ENCODE data around the gene MOGAT3. TPM values are rescaled to one million over a fixed set of nuclear protein-coding genes. Genes with fewer than 3 reads are reported as not detected.

MOGAT3 gene
- total and polyA plus RNA-seq, 9 of the 15 experiments (the other 6 are each of a cell fraction or from before 2014, with no cell fraction given), result 0.07 to 0.17 (median 0.13) TPM; not detected in 6

DNA sequence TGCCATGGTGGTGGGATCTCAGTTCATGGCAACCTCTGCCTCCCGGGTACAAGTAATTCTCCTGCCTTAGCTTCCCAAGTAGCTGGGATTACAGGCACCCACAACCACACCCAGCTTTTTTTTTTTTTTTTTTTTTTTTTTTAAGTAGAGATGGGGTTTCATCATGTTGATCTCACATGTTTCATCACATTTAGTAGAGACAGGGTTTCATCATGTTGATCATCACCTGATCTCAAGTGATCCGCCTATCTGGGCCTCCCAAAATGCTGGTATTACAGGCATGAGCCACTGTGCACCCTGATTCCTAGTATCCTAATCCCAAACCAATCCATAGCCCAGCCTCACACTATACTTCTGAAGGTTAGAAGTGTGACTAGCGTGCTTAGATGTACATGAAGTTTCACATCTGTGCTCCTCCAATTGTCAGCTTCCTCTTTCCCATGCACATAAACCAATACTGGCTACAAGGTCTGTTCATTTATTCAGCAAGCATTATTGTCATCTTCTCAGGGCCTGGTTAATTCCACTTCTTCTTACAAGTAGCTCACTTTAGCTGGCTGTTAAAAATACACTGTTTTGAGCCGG lies 13.9 kb downstream of the MOGAT3 start:
- Histone ChIP-seq H3K9me1 (ENCODE audit: control insufficient read depth, insufficient read depth, low read length) (no peaks in the 10 kb centered on the region), H3K4me2 (ENCODE audit: insufficient read depth, low read length) (no peak overlapping the region), H3K27ac (ENCODE audit: extremely low read depth, low read depth, low read length) (no peak overlapping the region), H3K4me3 (no peak overlapping the region), H3K27me3 (ENCODE audit: control insufficient read depth in 2 of 2, insufficient read depth in 2 of 2, low read length in 2 of 2) (peaks cover 0 to 3% of the 10 kb centered on the region in 2 experiments; a peak in 2 of 5 replicates), H4K20me1 (replicated peaks; ENCODE audit: control insufficient read depth, insufficient read depth, low read length) (no peaks in the 10 kb centered on the region), H3K36me3 (ENCODE audit: control insufficient read depth, insufficient read depth, low read length) (no peaks in the 10 kb centered on the region), H3K9me3 (replicated peaks; ENCODE audit: control insufficient read depth, insufficient read depth, low read depth, low read length) (no peaks in the 10 kb centered on the region), H2AFZ (ENCODE audit: low read depth, low read length) (no peak overlapping the region), H3K79me2 (ENCODE audit: control insufficient read depth, insufficient read depth, low read length) (no peaks in the 10 kb centered on the region), H3K4me1 (replicated peaks in 1 of 2; ENCODE audit: control insufficient read depth in 2 of 2, insufficient read depth in 2 of 2, low read length in 2 of 2) (peaks cover 0 to 7% of the 10 kb centered on the region in 2 experiments; a peak in 3 of 5 replicates), H3K9ac (ENCODE audit: insufficient read depth in 1 of 2, low read depth in 2 of 2, low read length in 2 of 2) (no peak overlapping the region)
- CTCF ChIA-PET (ENCODE audit: low intra/inter-chr PET ratio), result no interaction called here
- intact Hi-C loops (cut with micrococcal nuclease) (loop anchor here (5.0 kb wide), 1 partner anchor 290 kb away; the partner anchor contains the start of gene ACHE), in situ Hi-C loops (cut with MboI) (no loop called here)
- WGBS (ENCODE audit: insufficient coverage, low coverage, missing lambda C conversion rate), result 35% methylated on average over 4 of the region's 4 CpGs
- POLR2A ChIA-PET, result no interaction called here
- FAIRE-seq (no peak), ATAC-seq (no peak), DNase-seq (ENCODE audit: extremely low read depth in 1 of 4, low spot score in 3 of 4) (no peak)
- BruUV-seq (replicated peaks), result no TSS peak
- TF ChIP-seq ZNF431 (CRISPR knock-in tag; IDR thresholded peaks at IDR 0.05) (no peak), ZBTB12 (CRISPR knock-in tag; IDR thresholded peaks at IDR 0.05) (no peak), CEBPG (CRISPR knock-in tag; IDR thresholded peaks at IDR 0.05) (no peak), CEBPG (tag; conservative IDR thresholded peaks at IDR 0.05 in 1 of 2, IDR thresholded peaks at IDR 0.05 in 1 of 2) (peak in 1 of 2 experiments; percentile 88; a peak in 2 of 4 replicates), ZNF561 (CRISPR knock-in tag; conservative IDR thresholded peaks at IDR 0.05) (no peak), ZNF384 (IDR thresholded peaks at IDR 0.05; ENCODE audit: low read depth, low read length) (0 out of 2 replicates have a peak, but pooled peaks have one; percentile 53), GATA2 (CRISPR knock-in tag; IDR thresholded peaks at IDR 0.05) (no peak), CEBPB (tag; IDR thresholded peaks at IDR 0.05) (0 out of 2 replicates have a peak, but pooled peaks have one; percentile 18), HDAC1 (IDR thresholded peaks at IDR 0.05) (no peak), ZNF146 (CRISPR knock-in tag; IDR thresholded peaks at IDR 0.05; ENCODE audit: unreplicated experiment) (no peak), ATF3 (IDR thresholded peaks at IDR 0.05) (peak; percentile 48; the same call in 1 of the 2 replicates), ATF3 (CRISPR knock-in tag; conservative IDR thresholded peaks at IDR 0.05) (no peak)
- TF ChIP-seq, protein P1, sequence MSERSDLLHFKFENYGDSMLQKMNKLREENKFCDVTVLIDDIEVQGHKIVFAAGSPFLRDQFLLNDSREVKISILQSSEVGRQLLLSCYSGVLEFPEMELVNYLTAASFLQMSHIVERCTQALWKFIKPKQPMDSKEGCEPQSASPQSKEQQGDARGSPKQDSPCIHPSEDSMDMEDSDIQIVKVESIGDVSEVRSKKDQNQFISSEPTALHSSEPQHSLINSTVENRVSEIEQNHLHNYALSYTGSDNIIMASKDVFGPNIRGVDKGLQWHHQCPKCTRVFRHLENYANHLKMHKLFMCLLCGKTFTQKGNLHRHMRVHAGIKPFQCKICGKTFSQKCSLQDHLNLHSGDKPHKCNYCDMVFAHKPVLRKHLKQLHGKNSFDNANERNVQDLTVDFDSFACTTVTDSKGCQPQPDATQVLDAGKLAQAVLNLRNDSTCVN (CRISPR knock-in tag; IDR thresholded peaks at IDR 0.05), result no peak
- TF ChIP-seq, protein P2, sequence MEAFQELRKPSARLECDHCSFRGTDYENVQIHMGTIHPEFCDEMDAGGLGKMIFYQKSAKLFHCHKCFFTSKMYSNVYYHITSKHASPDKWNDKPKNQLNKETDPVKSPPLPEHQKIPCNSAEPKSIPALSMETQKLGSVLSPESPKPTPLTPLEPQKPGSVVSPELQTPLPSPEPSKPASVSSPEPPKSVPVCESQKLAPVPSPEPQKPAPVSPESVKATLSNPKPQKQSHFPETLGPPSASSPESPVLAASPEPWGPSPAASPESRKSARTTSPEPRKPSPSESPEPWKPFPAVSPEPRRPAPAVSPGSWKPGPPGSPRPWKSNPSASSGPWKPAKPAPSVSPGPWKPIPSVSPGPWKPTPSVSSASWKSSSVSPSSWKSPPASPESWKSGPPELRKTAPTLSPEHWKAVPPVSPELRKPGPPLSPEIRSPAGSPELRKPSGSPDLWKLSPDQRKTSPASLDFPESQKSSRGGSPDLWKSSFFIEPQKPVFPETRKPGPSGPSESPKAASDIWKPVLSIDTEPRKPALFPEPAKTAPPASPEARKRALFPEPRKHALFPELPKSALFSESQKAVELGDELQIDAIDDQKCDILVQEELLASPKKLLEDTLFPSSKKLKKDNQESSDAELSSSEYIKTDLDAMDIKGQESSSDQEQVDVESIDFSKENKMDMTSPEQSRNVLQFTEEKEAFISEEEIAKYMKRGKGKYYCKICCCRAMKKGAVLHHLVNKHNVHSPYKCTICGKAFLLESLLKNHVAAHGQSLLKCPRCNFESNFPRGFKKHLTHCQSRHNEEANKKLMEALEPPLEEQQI (IDR thresholded peaks at IDR 0.05), result no peak
- TF ChIP-seq, protein P3, sequence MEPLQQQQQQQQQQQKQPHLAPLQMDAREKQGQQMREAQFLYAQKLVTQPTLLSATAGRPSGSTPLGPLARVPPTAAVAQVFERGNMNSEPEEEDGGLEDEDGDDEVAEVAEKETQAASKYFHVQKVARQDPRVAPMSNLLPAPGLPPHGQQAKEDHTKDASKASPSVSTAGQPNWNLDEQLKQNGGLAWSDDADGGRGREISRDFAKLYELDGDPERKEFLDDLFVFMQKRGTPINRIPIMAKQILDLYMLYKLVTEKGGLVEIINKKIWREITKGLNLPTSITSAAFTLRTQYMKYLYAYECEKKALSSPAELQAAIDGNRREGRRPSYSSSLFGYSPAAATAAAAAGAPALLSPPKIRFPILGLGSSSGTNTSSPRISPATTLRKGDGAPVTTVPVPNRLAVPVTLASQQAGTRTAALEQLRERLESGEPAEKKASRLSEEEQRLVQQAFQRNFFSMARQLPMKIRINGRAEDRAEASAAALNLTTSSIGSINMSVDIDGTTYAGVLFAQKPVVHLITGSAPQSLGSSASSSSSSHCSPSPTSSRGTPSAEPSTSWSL (CRISPR knock-in tag; IDR thresholded peaks at IDR 0.05; ENCODE audit: borderline replicate concordance), result no peak

All from K562 (cell line).